PC-9 (cell line): Measurements from ENCODE around the gene PIK3CG. TPM values are rescaled to one million over a fixed set of nuclear protein-coding genes. Genes with fewer than 3 reads are reported as not detected.
"Not testable (repeated sequence)": the region's sequence is repeated elsewhere in the genome, so short reads cannot be mapped to it uniquely, and the experiment has no call there.

Experiments used
- BruUV-seq: library from RNA; stranded (reverse); fragments of 400-500 nt; replicated peaks from 2 replicates; lab custom pipeline; 2021; lab: Mats Ljungman, UMichigan
- CTCF ChIA-PET: fragments of 300-600 bp; sonication (Branson Sonifier 250); formaldehyde crosslinking; loops from one replicate; lab custom pipeline; 2022; ENCODE audit warnings: antibody characterized with exemption; lab: Charles Lee
- POLR2A ChIA-PET: fragments of 300-600 bp; sonication (Branson Sonifier 250); formaldehyde crosslinking; loops from one replicate; lab custom pipeline; 2022; ENCODE audit warnings: antibody characterized with exemption; ENCODE audit not compliant: unreplicated experiment; lab: Charles Lee
- DNase-seq, 2 experiments: peaks; one replicate each; pipeline versions ENCODE4 v3.0.0 to v3.0.0-alpha.2; 2015 to 2022; ENCODE audit warnings: mixed read lengths in 1 of 2
- H2AFZ ChIP-seq: fragments of 200-600 bp; sonication (generic); 2 replicates; pipeline ENCODE4 v1.8.1; 2017; ENCODE audit warnings: antibody characterized with exemption
- H3F3A ChIP-seq: fragments of 200-600 bp; sonication (generic); 2 replicates; pipeline ENCODE4 v1.8.1; 2017; ENCODE audit warnings: antibody characterized with exemption, mild to moderate bottlenecking, low read depth; ENCODE audit not compliant: insufficient read depth
- H3K27ac ChIP-seq: fragments of 200-600 bp; sonication (generic); 2 replicates; pipeline ENCODE4 v1.6.1; 2016; ENCODE audit warnings: mixed run types
- H3K27me3 ChIP-seq: fragments of 200-600 bp; sonication (generic); 2 replicates; pipeline ENCODE4 v1.6.1; 2016; ENCODE audit warnings: low read depth, mixed run types; ENCODE audit not compliant: insufficient read depth
- H3K36me3 ChIP-seq: fragments of 200-600 bp; sonication (generic); 2 replicates; pipeline ENCODE4 v1.6.1; 2016; ENCODE audit warnings: low read depth, mixed run types
- H3K4me1 ChIP-seq: fragments of 200-600 bp; sonication (generic); replicated peaks from 2 replicates; pipeline ENCODE4 v1.6.1; 2016; ENCODE audit warnings: mixed run types; ENCODE audit not compliant: insufficient read depth
- H3K4me2 ChIP-seq: fragments of 200-600 bp; sonication (generic); 2 replicates; pipeline ENCODE4 v1.6.1; 2017; ENCODE audit warnings: mixed run types
- H3K4me3 ChIP-seq: fragments of 200-600 bp; sonication (generic); 2 replicates; pipeline ENCODE4 v1.6.1; 2016; ENCODE audit warnings: mixed run types
- H3K79me2 ChIP-seq: fragments of 200-600 bp; sonication (generic); 2 replicates; pipeline ENCODE4 v1.6.1; 2017; ENCODE audit warnings: low read depth, mixed run types
- H3K9me2 ChIP-seq: fragments of 200-600 bp; sonication (generic); 2 replicates; pipeline ENCODE4 v1.8.1; 2017; ENCODE audit warnings: mild to moderate bottlenecking; ENCODE audit not compliant: insufficient read depth
- H3K9me3 ChIP-seq: fragments of 200-600 bp; sonication (generic); 2 replicates; pipeline ENCODE4 v1.8.1; 2016; ENCODE audit warnings: low read depth; ENCODE audit not compliant: insufficient read depth
- H4K20me1 ChIP-seq: fragments of 200-600 bp; sonication (generic); 2 replicates; pipeline ENCODE4 v1.8.1; 2017; ENCODE audit not compliant: insufficient read depth
- CTCF ChIP-seq: fragments of 200-600 bp; sonication (generic); conservative IDR thresholded peaks from 2 replicates; pipeline ENCODE4 v1.6.1; 2017; ENCODE audit warnings: mixed run types, antibody characterized with exemption, mild to moderate bottlenecking, moderate library complexity
- EZH2 ChIP-seq: fragments of 200-600 bp; sonication (generic); IDR thresholded peaks from 2 replicates; pipeline ENCODE4 v1.8.0; 2017; ENCODE audit warnings: antibody characterized with exemption, low read depth
- intact Hi-C: fragments of 100-400 bp; cut with micrococcal nuclease; formaldehyde crosslinking; loops from one replicate; pipeline ENCODE4 v1.10.0; 2022; ENCODE audit not compliant: unreplicated experiment
- total RNA-seq: library from RNA; stranded (reverse); gene quantifications from 2 replicates; pipeline ENCODE4 v1.2.3, GENCODE V29; 2021

The PIK3CG gene
- total RNA-seq, 1 experiment from 2014 or later, result not detected

DNA sequence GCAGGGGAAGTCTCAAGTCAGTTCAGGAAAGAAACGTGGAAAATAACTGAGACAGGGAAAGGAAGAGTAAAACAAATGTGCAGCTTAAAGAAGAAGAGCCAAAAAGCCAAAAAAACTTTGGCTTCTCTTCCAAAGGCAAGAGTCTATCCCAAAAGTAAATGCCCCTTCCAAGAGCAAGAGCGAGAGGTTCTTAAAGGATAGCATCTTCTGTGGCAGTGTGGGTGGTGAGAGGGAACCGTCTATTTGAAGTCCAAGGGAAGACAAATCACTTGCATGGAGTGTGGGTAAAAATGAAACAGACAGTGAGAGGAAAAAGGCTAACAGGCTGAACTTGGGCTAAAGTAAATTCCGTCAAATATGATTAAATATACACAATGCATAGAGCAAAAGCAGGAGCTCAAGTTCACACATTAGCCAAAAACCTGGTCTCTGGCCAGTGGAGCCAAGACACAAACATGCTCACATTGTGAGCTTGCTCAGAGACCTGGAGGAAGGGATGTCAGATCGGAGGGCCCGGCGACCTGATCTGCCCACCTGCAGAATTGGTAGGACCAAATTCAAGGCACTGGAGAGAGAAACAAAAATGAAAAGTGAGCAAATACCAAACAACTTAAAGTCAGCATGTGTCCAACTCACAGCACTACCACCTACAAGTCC is 87.0 kb downstream of the PIK3CG start:
- H3K9me3 ChIP-seq, result no peaks in the 10 kb centered on the region
- no peaks in the 10 kb centered on the region for H4K20me1 ChIP-seq
- POLR2A ChIA-PET, result no interaction called here
- H2AFZ ChIP-seq, result no peak overlapping the region
- BruUV-seq, result no TSS peak
- TF ChIP-seq EZH2, result no peak
- TF ChIP-seq CTCF, result no peak
- no peak overlapping the region for H3K4me2 ChIP-seq
- intact Hi-C loops, result no loop called here
- CTCF ChIA-PET, result no interaction called here
- no peaks in the 10 kb centered on the region for H3K9me2 ChIP-seq
- H3K36me3 ChIP-seq, result no peaks in the 10 kb centered on the region
- H3K4me3 ChIP-seq, result no peak overlapping the region
- no peaks in the 10 kb centered on the region for H3F3A ChIP-seq
- no peaks in the 10 kb centered on the region for H3K4me1 ChIP-seq
- no peaks in the 10 kb centered on the region; the same call in 1 of the 2 replicates for H3K27me3 ChIP-seq
- no peak for DNase-seq
- no peak overlapping the region for H3K27ac ChIP-seq
- no peaks in the 10 kb centered on the region for H3K79me2 ChIP-seq

GRCh38 chr7:106952658-106953231 is 87.7 kb downstream of the PIK3CG start:
- Histone ChIP-seq H3K9me3 (no peaks in the 10 kb centered on the region), H2AFZ (no peak overlapping the region), H3K4me1 (no peaks in the 10 kb centered on the region), H3K79me2 (no peaks in the 10 kb centered on the region), H3K27me3 (no peaks in the 10 kb centered on the region; the same call in 1 of the 2 replicates), H3K9me2 (no peaks in the 10 kb centered on the region), H4K20me1 (no peaks in the 10 kb centered on the region), H3K4me3 (no peak overlapping the region), H3K36me3 (no peaks in the 10 kb centered on the region), H3K4me2 (no peak overlapping the region), H3F3A (no peaks in the 10 kb centered on the region), H3K27ac (no peak overlapping the region)
- BruUV-seq, result no TSS peak
- no peak for DNase-seq
- ChIA-PET CTCF (no interaction called here), POLR2A (no interaction called here)
- TF ChIP-seq EZH2 (no peak), CTCF (no peak)
- intact Hi-C loops, result no loop called here

GRCh38 chr7:106954840-106955239 is 89.8 kb downstream of the PIK3CG start:
- Histone ChIP-seq H3K36me3 (no peaks in the 10 kb centered on the region), H3K27ac (no peak overlapping the region), H3K79me2 (no peaks in the 10 kb centered on the region), H2AFZ (no peak overlapping the region), H4K20me1 (no peaks in the 10 kb centered on the region), H3K4me1 (no peaks in the 10 kb centered on the region), H3K27me3 (no peaks in the 10 kb centered on the region; the same call in 1 of the 2 replicates), H3K9me3 (no peaks in the 10 kb centered on the region), H3K4me2 (no peak overlapping the region), H3F3A (no peaks in the 10 kb centered on the region), H3K4me3 (no peak overlapping the region), H3K9me2 (no peaks in the 10 kb centered on the region)
- TF ChIP-seq CTCF, result no peak
- TF ChIP-seq EZH2, result no peak
- ChIA-PET CTCF (no interaction called here), POLR2A (no interaction called here)
- BruUV-seq, result no TSS peak
- DNase-seq, result no peak
- intact Hi-C loops, result no loop called here

- H3K36me3 ChIP-seq, intact Hi-C loops, BruUV-seq, H3K9me3 ChIP-seq, H3K27me3 ChIP-seq, H3F3A ChIP-seq, H3K4me1 ChIP-seq, H3K27ac ChIP-seq, H3K79me2 ChIP-seq, CTCF ChIA-PET, DNase-seq, H3K4me2 ChIP-seq, H2AFZ ChIP-seq, H4K20me1 ChIP-seq, H3K4me3 ChIP-seq, H3K9me2 ChIP-seq: not testable (repeated sequence)
- POLR2A ChIA-PET, result interaction anchor here (0.6 kb wide), 1 partner anchor 260 kb away, joined by 6 read pairs; no protein-coding TSS in a partner anchor
These were observed 90.8 kb downstream of the PIK3CG start for GRCh38 chr7:106955857-106956256.
